ENCODE data around the gene SYK. TPM values are rescaled to one million over a fixed set of nuclear protein-coding genes. Genes with fewer than 3 reads are reported as not detected.

Gene SYK
- total RNA-seq, 1 experiment from 2014 or later = 9.0 TPM

GRCh38 chr9:90888941-90889340 is 87.3 kb downstream of the SYK start:
- Histone ChIP-seq H4K20me1 (ENCODE audit: insufficient read depth) (no peaks in the 10 kb centered on the region), H3K4me3 (replicated peaks in 1 of 2; ENCODE audit: low read depth in 1 of 2, low read length in 2 of 2) (no peak overlapping the region), H3K36me3 (ENCODE audit: control insufficient read depth in 1 of 2, insufficient read depth in 2 of 2, low read length in 2 of 2) (no peaks in the 10 kb centered on the region), H2AFZ (ENCODE audit: low read depth, low read length, poor library complexity, severe bottlenecking) (no peak overlapping the region), H3K9me2 (ENCODE audit: insufficient read depth) (no peaks in the 10 kb centered on the region), H3K27me3 (ENCODE audit: insufficient read depth, low read length) (no peaks in the 10 kb centered on the region), H3K79me2 (ENCODE audit: insufficient read depth, low read length) (no peaks in the 10 kb centered on the region), H3K4me1 (ENCODE audit: control insufficient read depth in 1 of 2, insufficient read depth in 2 of 2, low read length in 2 of 2) (no peaks in the 10 kb centered on the region), H3K4me2 (ENCODE audit: low read length) (no peak overlapping the region), H3K27ac (ENCODE audit: low read depth, low read length) (no peak overlapping the region), H3K9me3 (ENCODE audit: control insufficient read depth in 1 of 2, insufficient read depth in 1 of 2, low read depth in 1 of 2, low read length in 2 of 2) (no peaks in the 10 kb centered on the region), H3K9ac (ENCODE audit: low read length) (no peak overlapping the region)
- CTCF ChIA-PET = no interaction called here
- no peak for ATAC-seq
- TF ChIP-seq ZBTB33 (IDR thresholded peaks at IDR 0.05; ENCODE audit: extremely low read depth, insufficient replicate concordance, low read length) = no peak
- no peak for TF ChIP-seq CBX3 (IDR thresholded peaks at IDR 0.05; ENCODE audit: low read depth)
- no peak for TF ChIP-seq EZH2 (IDR thresholded peaks at IDR 0.05)
- no peak for TF ChIP-seq EGR1 (IDR thresholded peaks at IDR 0.05; ENCODE audit: low read depth)
- POLR2A ChIA-PET = no interaction called here
- intact Hi-C loops (cut with micrococcal nuclease) = no loop called here
- BruUV-seq (replicated peaks) = no TSS peak
- RAD21 ChIA-PET (ENCODE audit: low non-redundant PET in 1 of 2, low total read pairs in 2 of 2, uncharacterized antibody in 2 of 2, unreplicated experiment in 2 of 2) = no interaction called here
- DNase-seq (ENCODE audit: low read depth, low spot score) = no peak

GRCh38 chr9:90890146-90890810 is 88.7 kb downstream of the SYK start:
- no peak overlapping the region for H3K4me2 ChIP-seq (ENCODE audit: low read length)

More at GRCh38 chr9:90890146-90890810, 88.7 kb downstream of the SYK start:
- Histone ChIP-seq H2AFZ (ENCODE audit: low read depth, low read length, poor library complexity, severe bottlenecking) (no peak overlapping the region), H3K27me3 (ENCODE audit: insufficient read depth, low read length) (no peaks in the 10 kb centered on the region), H3K79me2 (ENCODE audit: insufficient read depth, low read length) (no peaks in the 10 kb centered on the region), H3K27ac (ENCODE audit: low read depth, low read length) (no peak overlapping the region), H3K4me3 (replicated peaks in 1 of 2; ENCODE audit: low read depth in 1 of 2, low read length in 2 of 2) (no peak overlapping the region), H3K4me1 (ENCODE audit: control insufficient read depth in 1 of 2, insufficient read depth in 2 of 2, low read length in 2 of 2) (no peaks in the 10 kb centered on the region), H3K36me3 (ENCODE audit: control insufficient read depth in 1 of 2, insufficient read depth in 2 of 2, low read length in 2 of 2) (no peaks in the 10 kb centered on the region), H3K9me2 (ENCODE audit: insufficient read depth) (no peaks in the 10 kb centered on the region), H3K9ac (ENCODE audit: low read length) (no peak overlapping the region), H4K20me1 (ENCODE audit: insufficient read depth) (no peaks in the 10 kb centered on the region), H3K9me3 (ENCODE audit: control insufficient read depth in 1 of 2, insufficient read depth in 1 of 2, low read depth in 1 of 2, low read length in 2 of 2) (no peaks in the 10 kb centered on the region)
- CTCF ChIA-PET = no interaction called here
- DNase-seq (ENCODE audit: low read depth, low spot score) (no peak), ATAC-seq (0 out of 2 replicates have a peak, but pooled peaks have one; percentile 63)
- intact Hi-C loops (cut with micrococcal nuclease) = no loop called here
- BruUV-seq (replicated peaks) = no TSS peak
- POLR2A ChIA-PET = no interaction called here
- RAD21 ChIA-PET (ENCODE audit: low non-redundant PET in 1 of 2, low total read pairs in 2 of 2, uncharacterized antibody in 2 of 2, unreplicated experiment in 2 of 2) = no interaction called here
- TF ChIP-seq CTCF (IDR thresholded peaks at IDR 0.05 in 2 of 3, conservative IDR thresholded peaks at IDR 0.05 in 1 of 3; ENCODE audit: borderline replicate concordance in 1 of 3, insufficient read depth in 1 of 3, low read depth in 2 of 3, low read length in 2 of 3) (peak in 2 of 3 experiments; percentile 21 to 30; a peak in 2 of 6 replicates), TCF7L2 (IDR thresholded peaks at IDR 0.05; ENCODE audit: borderline replicate concordance, extremely low read depth, insufficient read depth, insufficient read length) (no peak)

Measured in HCT116 (cell line).